ENCODE measurements around the gene OR10R2. TPM values are rescaled to one million over a fixed set of nuclear protein-coding genes. Genes with fewer than 3 reads are reported as not detected.

The OR10R2 gene
- total RNA-seq, 1 experiment from 2014 or later: not detected

- Mint-ChIP-seq H3K27ac (no peak overlapping the region), H3K4me1 (peaks cover 6 to 15% of the 10 kb centered on the region in 2 experiments), H3K36me3 (ENCODE audit: insufficient read depth in 1 of 3, low read depth in 3 of 3) (no peaks in the 10 kb centered on the region), H3K4me3 (no peak overlapping the region), H3K27me3 (ENCODE audit: low read depth) (no peaks in the 10 kb centered on the region), H3K9me3 (no peaks in the 10 kb centered on the region)
- H2BK5ac ChIP-seq (ENCODE audit: insufficient read length, low read length): no peak overlapping the region
- H2BK15ac ChIP-seq (ENCODE audit: low read depth, low read length): no peak overlapping the region
- H4K91ac ChIP-seq (ENCODE audit: insufficient read length, low read depth, low read length): no peak overlapping the region
- H3K23me2 ChIP-seq (ENCODE audit: insufficient read length, low read depth, low read length, poor library complexity, severe bottlenecking): no peaks in the 10 kb centered on the region
- no peak overlapping the region for H3K18ac ChIP-seq (ENCODE audit: insufficient read length, low read depth, low read length)
- no peak for DNase-seq
- WGBS (ENCODE audit: extremely low coverage, insufficient read length, low lambda C conversion rate): no CpG with 5 or more reads among the region's 2 CpGs
- no peak overlapping the region for H3K4ac ChIP-seq (ENCODE audit: low read depth, low read length)
- no peak overlapping the region for H3K9ac ChIP-seq (ENCODE audit: extremely low read depth, insufficient read length, low read length)
- no peaks in the 10 kb centered on the region; the same call in 1 of the 2 replicates for H3K4me1 ChIP-seq (ENCODE audit: insufficient read depth, low read length)
- H3K79me1 ChIP-seq (ENCODE audit: insufficient read depth, low read depth, low read length, poor library complexity, severe bottlenecking): no peaks in the 10 kb centered on the region
- no peaks in the 10 kb centered on the region for H3K79me2 ChIP-seq (ENCODE audit: insufficient read depth, low read length)
- no peaks in the 10 kb centered on the region for H3K9me3 ChIP-seq (ENCODE audit: control insufficient read depth, low read depth, low read length)
- H2BK20ac ChIP-seq (ENCODE audit: low read depth, low read length, poor library complexity, severe bottlenecking): no peak overlapping the region
- H2AK5ac ChIP-seq (ENCODE audit: insufficient read length, low read length): no peak overlapping the region
- no peak overlapping the region for H3K56ac ChIP-seq (ENCODE audit: insufficient read length, low read depth, low read length)
- no peak overlapping the region for H3T11ph ChIP-seq (ENCODE audit: low read length)
- H2AFZ ChIP-seq (ENCODE audit: low read length): no peak overlapping the region
- no peaks in the 10 kb centered on the region for H3K27me3 ChIP-seq (ENCODE audit: insufficient read depth, low read length)
- H2BK12ac ChIP-seq (ENCODE audit: insufficient read length, low read depth, low read length): no peak overlapping the region
- no peak overlapping the region for H3K14ac ChIP-seq (ENCODE audit: insufficient read depth, low read length)
- TF ChIP-seq CTCF (conservative IDR thresholded peaks at IDR 0.05): no peak
- H3K27ac ChIP-seq (ENCODE audit: insufficient read length, low read depth, low read length): no peak overlapping the region
- H4K8ac ChIP-seq (replicated peaks; ENCODE audit: insufficient read length, low read depth, low read length): no peak overlapping the region
- no peak overlapping the region for H3K4me2 ChIP-seq (ENCODE audit: insufficient read depth, insufficient read length, low read length)
- H3K23ac ChIP-seq (ENCODE audit: insufficient read length, low read depth, low read length): no peak overlapping the region
- no peak overlapping the region for H2BK120ac ChIP-seq (ENCODE audit: low read depth, low read length, poor library complexity, severe bottlenecking)
- no peak overlapping the region for H4K5ac ChIP-seq (ENCODE audit: insufficient read length, low read depth, low read length)
- no peaks in the 10 kb centered on the region for H4K20me1 ChIP-seq (ENCODE audit: control insufficient read depth, insufficient read depth, insufficient read length)
These were observed 13.4 kb downstream of the OR10R2 start for GRCh38 chr1:158485455-158485854.

Measured in H9 (cell line).